Measurements from ENCODE around the gene ERI3. TPM values are rescaled to one million over a fixed set of nuclear protein-coding genes. Genes with fewer than 3 reads are reported as not detected.

ERI3 gene
- total and polyA plus RNA-seq, 2 donors (not counting 3 experiments of a cell fraction or from before 2014, with no cell fraction given): 45.3 to 94.0 TPM

DNA sequence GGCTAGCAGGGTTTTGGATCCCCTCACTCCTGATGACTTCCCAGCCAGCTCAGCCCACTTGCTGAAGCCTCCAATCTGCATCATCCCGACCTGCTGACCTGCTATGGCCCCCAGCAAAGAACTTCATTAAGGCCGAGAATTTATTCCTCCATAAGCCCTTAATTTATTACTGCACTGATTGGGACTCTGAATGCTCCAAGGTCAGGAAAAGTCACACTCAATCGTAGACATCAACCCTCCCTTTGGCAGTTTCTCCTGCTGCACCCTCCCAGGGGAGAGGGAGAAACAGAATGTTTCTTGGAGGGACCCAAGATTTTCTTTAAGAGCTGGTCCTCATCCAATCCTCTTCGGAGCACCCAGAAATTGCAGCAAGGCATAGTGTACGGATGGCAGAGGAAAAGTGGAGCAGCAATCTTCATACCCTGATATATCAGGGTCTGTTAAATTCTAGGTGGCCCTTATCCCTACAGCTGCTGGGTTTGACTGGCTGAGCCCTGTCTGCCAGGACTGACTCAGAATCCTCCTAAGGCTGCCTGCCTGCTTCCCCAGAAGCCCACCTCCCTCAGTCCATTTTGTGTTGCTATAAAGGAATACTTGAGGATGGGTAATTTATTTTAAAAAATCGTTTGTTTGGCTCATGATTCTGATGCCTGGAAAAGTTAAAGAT, 79.6 kb downstream of the ERI3 start:
- Histone ChIP-seq H3K36me3 (ENCODE audit: control insufficient read depth in 2 of 2, extremely low read depth in 1 of 2, insufficient read depth in 2 of 2, low read length in 2 of 2) (peaks cover 0 to 2% of the 10 kb centered on the region in 2 experiments), H3K4me3 (replicated peaks in 1 of 3; ENCODE audit: insufficient read depth in 1 of 3, low read depth in 1 of 3, low read length in 3 of 3) (no peak overlapping the region), H3K9ac (replicated peaks; ENCODE audit: extremely low read depth, insufficient read depth, low read length) (no peak overlapping the region), H3K27me3 (ENCODE audit: control insufficient read depth in 2 of 2, insufficient read depth in 2 of 2, low read length in 2 of 2) (no peaks in the 10 kb centered on the region), H3K4me2 (ENCODE audit: insufficient read depth, low read length) (no peak overlapping the region), H3K9me1 (replicated peaks; ENCODE audit: control insufficient read depth, extremely low read depth, insufficient read depth, low read length) (no peaks in the 10 kb centered on the region), H3K4me1 (ENCODE audit: control insufficient read depth, extremely low read depth, insufficient read depth, low read length) (no peaks in the 10 kb centered on the region), H3K9me3 (replicated peaks; ENCODE audit: control insufficient read depth, insufficient read depth, low read length) (no peaks in the 10 kb centered on the region), H3K27ac (ENCODE audit: insufficient read depth, low read depth, low read length) (no peak overlapping the region), H4K20me1 (replicated peaks; ENCODE audit: control insufficient read depth, extremely low read depth, insufficient read depth, low read length) (no peaks in the 10 kb centered on the region), H3K79me2 (ENCODE audit: control insufficient read depth, insufficient read depth, low read length) (no peaks in the 10 kb centered on the region), H2AFZ (ENCODE audit: low read depth, low read length) (no peak overlapping the region)
- TF ChIP-seq POLR2AphosphoS5 (IDR thresholded peaks at IDR 0.05; ENCODE audit: insufficient read depth, low read depth, low read length) (no peak), EZH2 (IDR thresholded peaks at IDR 0.05; ENCODE audit: borderline replicate concordance, low read depth, low read length, severe bottlenecking) (no peak), GATA2 (IDR thresholded peaks at IDR 0.05; ENCODE audit: insufficient read depth, insufficient read length, low read depth, low read length) (no peak)
- dilution Hi-C loops (cut with MboI; ENCODE audit: extremely low pct_ligation_motif_present, low sequenced_read_pairs): no loop called here
- intact Hi-C loops (cut with micrococcal nuclease): no loop called here
- POLR2A ChIA-PET: no interaction called here
- no TSS peak for BruUV-seq (replicated peaks)
- CTCF ChIA-PET: interaction anchor here (0.8 to 1.5 kb wide), 2 partner anchors 13 to 15 kb away, joined by 4 read pairs; no protein-coding TSS in a partner anchor
- DNase-seq (ENCODE audit: low read depth, low spot score): no peak
- FAIRE-seq: no peak

DNA sequence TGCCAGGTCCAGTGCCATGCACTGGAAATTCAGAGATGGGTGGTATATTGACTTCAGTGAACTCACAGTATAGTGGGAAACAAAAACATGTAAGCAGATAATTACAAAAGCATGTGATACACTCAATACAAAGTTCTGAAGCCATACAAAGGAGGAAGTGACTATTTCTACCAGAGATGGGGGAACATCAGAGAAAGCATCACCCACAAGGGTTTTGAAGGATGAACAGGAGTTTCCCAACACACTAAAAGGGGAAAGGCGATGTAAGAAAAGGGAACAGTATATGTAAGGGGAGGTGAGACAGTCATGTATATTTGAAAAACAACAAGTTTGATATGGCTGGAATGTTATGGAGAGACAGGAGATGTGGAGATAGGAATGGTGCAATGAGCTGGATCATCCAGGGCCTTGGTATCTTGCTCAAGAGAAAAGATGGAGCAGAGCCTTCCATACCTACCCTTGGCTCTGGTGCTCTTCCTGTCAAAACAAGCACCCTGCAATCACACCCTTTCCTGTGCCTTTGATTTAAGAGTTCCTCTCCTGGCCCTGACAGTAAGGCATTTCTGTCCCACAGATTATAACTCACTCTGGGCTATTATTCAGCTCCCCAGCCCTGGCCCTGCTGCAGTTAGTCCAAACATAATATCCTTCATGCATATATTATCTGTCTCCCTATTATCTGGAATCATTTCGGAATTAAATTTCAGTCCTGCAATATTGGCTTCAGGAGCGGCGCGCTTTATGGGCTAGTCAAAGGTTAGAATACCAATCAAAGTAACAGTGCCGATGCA, 81.3 kb downstream of the ERI3 start:
- dilution Hi-C loops (cut with MboI; ENCODE audit: extremely low pct_ligation_motif_present, low sequenced_read_pairs): no loop called here
- no peak for DNase-seq (ENCODE audit: low read depth, low spot score)

More for the DNA sequence above, 81.3 kb downstream of the ERI3 start:
- Histone ChIP-seq H2AFZ (ENCODE audit: low read depth, low read length) (no peak overlapping the region), H3K9me1 (replicated peaks; ENCODE audit: control insufficient read depth, extremely low read depth, insufficient read depth, low read length) (no peaks in the 10 kb centered on the region), H3K4me2 (ENCODE audit: insufficient read depth, low read length) (no peak overlapping the region), H3K9me3 (replicated peaks; ENCODE audit: control insufficient read depth, insufficient read depth, low read length) (no peaks in the 10 kb centered on the region), H3K9ac (replicated peaks; ENCODE audit: extremely low read depth, insufficient read depth, low read length) (no peak overlapping the region), H3K4me1 (ENCODE audit: control insufficient read depth, extremely low read depth, insufficient read depth, low read length) (no peaks in the 10 kb centered on the region), H3K27me3 (ENCODE audit: control insufficient read depth in 2 of 2, insufficient read depth in 2 of 2, low read length in 2 of 2) (no peaks in the 10 kb centered on the region), H3K36me3 (ENCODE audit: control insufficient read depth in 2 of 2, extremely low read depth in 1 of 2, insufficient read depth in 2 of 2, low read length in 2 of 2) (peaks cover 0 to 2% of the 10 kb centered on the region in 2 experiments), H4K20me1 (replicated peaks; ENCODE audit: control insufficient read depth, extremely low read depth, insufficient read depth, low read length) (no peaks in the 10 kb centered on the region), H3K4me3 (replicated peaks in 1 of 3; ENCODE audit: insufficient read depth in 1 of 3, low read depth in 1 of 3, low read length in 3 of 3) (no peak overlapping the region), H3K27ac (ENCODE audit: insufficient read depth, low read depth, low read length) (no peak overlapping the region), H3K79me2 (ENCODE audit: control insufficient read depth, insufficient read depth, low read length) (no peaks in the 10 kb centered on the region)
- no TSS peak for BruUV-seq (replicated peaks)
- intact Hi-C loops (cut with micrococcal nuclease): no loop called here
- POLR2A ChIA-PET: no interaction called here
- no peak for FAIRE-seq
- no peak for TF ChIP-seq GATA2 (IDR thresholded peaks at IDR 0.05; ENCODE audit: insufficient read depth, insufficient read length, low read depth, low read length)
- TF ChIP-seq, protein P1, sequence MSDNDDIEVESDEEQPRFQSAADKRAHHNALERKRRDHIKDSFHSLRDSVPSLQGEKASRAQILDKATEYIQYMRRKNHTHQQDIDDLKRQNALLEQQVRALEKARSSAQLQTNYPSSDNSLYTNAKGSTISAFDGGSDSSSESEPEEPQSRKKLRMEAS (IDR thresholded peaks at IDR 0.05; ENCODE audit: insufficient read depth, insufficient read length): no peak
- no peak for TF ChIP-seq JUN (IDR thresholded peaks at IDR 0.05; ENCODE audit: borderline replicate concordance, insufficient read depth, insufficient read length, low read depth)
- TF ChIP-seq, protein P2, sequence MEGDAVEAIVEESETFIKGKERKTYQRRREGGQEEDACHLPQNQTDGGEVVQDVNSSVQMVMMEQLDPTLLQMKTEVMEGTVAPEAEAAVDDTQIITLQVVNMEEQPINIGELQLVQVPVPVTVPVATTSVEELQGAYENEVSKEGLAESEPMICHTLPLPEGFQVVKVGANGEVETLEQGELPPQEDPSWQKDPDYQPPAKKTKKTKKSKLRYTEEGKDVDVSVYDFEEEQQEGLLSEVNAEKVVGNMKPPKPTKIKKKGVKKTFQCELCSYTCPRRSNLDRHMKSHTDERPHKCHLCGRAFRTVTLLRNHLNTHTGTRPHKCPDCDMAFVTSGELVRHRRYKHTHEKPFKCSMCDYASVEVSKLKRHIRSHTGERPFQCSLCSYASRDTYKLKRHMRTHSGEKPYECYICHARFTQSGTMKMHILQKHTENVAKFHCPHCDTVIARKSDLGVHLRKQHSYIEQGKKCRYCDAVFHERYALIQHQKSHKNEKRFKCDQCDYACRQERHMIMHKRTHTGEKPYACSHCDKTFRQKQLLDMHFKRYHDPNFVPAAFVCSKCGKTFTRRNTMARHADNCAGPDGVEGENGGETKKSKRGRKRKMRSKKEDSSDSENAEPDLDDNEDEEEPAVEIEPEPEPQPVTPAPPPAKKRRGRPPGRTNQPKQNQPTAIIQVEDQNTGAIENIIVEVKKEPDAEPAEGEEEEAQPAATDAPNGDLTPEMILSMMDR (IDR thresholded peaks at IDR 0.05; ENCODE audit: extremely low read depth in 1 of 2, insufficient read depth in 1 of 2, low read depth in 1 of 2, low read length in 2 of 2): no peak
- no peak for TF ChIP-seq EZH2 (IDR thresholded peaks at IDR 0.05; ENCODE audit: borderline replicate concordance, low read depth, low read length, severe bottlenecking)
- no peak for TF ChIP-seq FOS (IDR thresholded peaks at IDR 0.05; ENCODE audit: borderline replicate concordance, insufficient read depth, low read length)
- CTCF ChIA-PET: interaction anchor here (1.8 to 1.9 kb wide), 2 partner anchors 9 to 104 kb away, joined by 4 read pairs; no protein-coding TSS in a partner anchor

Measured in endothelial cell of umbilical vein (primary cell).